Mucosa of descending colon (tissue), 3 donors: ENCODE data around the gene OLFML1. TPM values are rescaled to one million over a fixed set of nuclear protein-coding genes. Genes with fewer than 3 reads are reported as not detected.

ENCODE experiments used
- ATAC-seq: fragments of 200-7000 bp; cut with Tn5 transposase; one replicate; pipeline ENCODE4 v1.9.1; 2020; ENCODE audit warnings: mild to moderate bottlenecking, moderate library complexity
- DNase-seq, 3 donors: peaks; one replicate each; pipeline ENCODE4 v3.0.0-alpha.2; 2020
- H3K36me3 ChIP-seq: fragments of 200-600 bp; one replicate; pipeline ENCODE4 v1.8.0; 2021; ENCODE audit warnings: low read depth, mild to moderate bottlenecking
- H3K4me1 ChIP-seq: fragments of 200-600 bp; one replicate; pipeline ENCODE4 v1.8.0; 2021; ENCODE audit warnings: low read depth, mild to moderate bottlenecking
- H3K4me3 ChIP-seq: fragments of 200-600 bp; one replicate; pipeline ENCODE4 v1.8.0; 2021; ENCODE audit warnings: mild to moderate bottlenecking
- H3K9me3 ChIP-seq: fragments of 200-600 bp; one replicate; pipeline ENCODE4 v1.8.0; 2021; ENCODE audit warnings: mild to moderate bottlenecking
- CTCF ChIP-seq: fragments of 200-600 bp; IDR thresholded peaks from one replicate; pipeline ENCODE4 v1.8.0; 2022; ENCODE audit warnings: antibody characterized with exemption, mild to moderate bottlenecking
- intact Hi-C, 2 donors: fragments of 100-400 bp; cut with DNase I in 1 of 2; cut with micrococcal nuclease in 1 of 2; formaldehyde crosslinking; loops; one replicate each; pipeline versions ENCODE4 v1.11.0 to v1.11.1; 2022; cut with DNase I, micrococcal nuclease
- total RNA-seq, 3 donors: library from RNA; stranded (reverse); fragmentation: NEBNext Ultra II Directional in 2 of 3; extraction: Animal tissue kit (Norgen Biotek cat#: 25700) in 2 of 3; gene quantifications; one replicate each; pipeline versions ENCODE4 v1.2.1 to v1.2.4, GENCODE V29; 2021 to 2023
- donor health status: DM: no; HTN: no; CAD: no; lungs with moderate emphysema.
- donor health status: DM: no; HTN: no; CAD: no.
- donor health status: DM: no; HTN: yes; CAD: no.

The OLFML1 gene
- total RNA-seq, 3 donors from 2014 or later = 2.1 to 11.2 (median 5.2) TPM

- intact Hi-C loops = loop anchor here in 1 of 2 donors (2.0 kb wide), 1 partner anchor 40 kb away; no protein-coding TSS in a partner anchor
- DNase-seq (peak in 2 of 3 donors; percentile 78), ATAC-seq (peak; percentile 92)
- H3K9me3 ChIP-seq = no peaks in the 10 kb centered on the region
- H3K36me3 ChIP-seq = no peaks in the 10 kb centered on the region
- H3K4me3 ChIP-seq = no peak overlapping the region
- H3K4me1 ChIP-seq = peaks cover 5% of the 10 kb centered on the region
- TF ChIP-seq CTCF = peak; percentile 59
These were observed 63.5 kb downstream of the OLFML1 start for GRCh38 chr11:7548659-7549274.

- Histone ChIP-seq H3K4me3 (no peak overlapping the region), H3K9me3 (no peaks in the 10 kb centered on the region), H3K36me3 (no peaks in the 10 kb centered on the region), H3K4me1 (peaks cover 15% of the 10 kb centered on the region)
- no peak for ATAC-seq
- DNase-seq = no peak
- intact Hi-C loops = loop anchor here in 1 of 2 donors (2.0 kb wide), 1 partner anchor 41 kb away; no protein-coding TSS in a partner anchor
- TF ChIP-seq CTCF = no peak
These were observed 64.4 kb downstream of the OLFML1 start for GRCh38 chr11:7549681-7550080.

- no peak overlapping the region for H3K4me3 ChIP-seq
- peaks cover 27% of the 10 kb centered on the region for H3K4me1 ChIP-seq
- TF ChIP-seq CTCF = no peak
- H3K9me3 ChIP-seq = no peaks in the 10 kb centered on the region
- intact Hi-C loops = no loop called here
- no peak for DNase-seq
- ATAC-seq = no peak
- H3K36me3 ChIP-seq = no peaks in the 10 kb centered on the region
These were observed 66.3 kb downstream of the OLFML1 start for GRCh38 chr11:7551571-7551970.

GRCh38 chr11:7552666-7553065 lies 67.4 kb downstream of the OLFML1 start:
- no peak overlapping the region for H3K4me3 ChIP-seq
- no peaks in the 10 kb centered on the region for H3K9me3 ChIP-seq
- intact Hi-C loops = no loop called here
- H3K4me1 ChIP-seq = peaks cover 27% of the 10 kb centered on the region
- H3K36me3 ChIP-seq = no peaks in the 10 kb centered on the region
- TF ChIP-seq CTCF = no peak
- peak; percentile 49 for ATAC-seq
- peak in 1 of 3 donors; percentile 24 for DNase-seq

- intact Hi-C loops = no loop called here
- H3K4me3 ChIP-seq = no peak overlapping the region
- ATAC-seq (peak; percentile 89), DNase-seq (peak; percentile 74 to 84 (median 82))
- TF ChIP-seq CTCF = no peak
- H3K9me3 ChIP-seq = no peaks in the 10 kb centered on the region
- H3K4me1 ChIP-seq = peaks cover 27% of the 10 kb centered on the region
- H3K36me3 ChIP-seq = no peaks in the 10 kb centered on the region
These were observed 69.9 kb downstream of the OLFML1 start for GRCh38 chr11:7555052-7555699.
